Measurements from ENCODE around the gene NDUFB7.
"Not testable (repeated sequence)": the region's sequence is repeated elsewhere in the genome, so short reads cannot be mapped to it uniquely, and the experiment has no call there.

NDUFB7 gene

DNA sequence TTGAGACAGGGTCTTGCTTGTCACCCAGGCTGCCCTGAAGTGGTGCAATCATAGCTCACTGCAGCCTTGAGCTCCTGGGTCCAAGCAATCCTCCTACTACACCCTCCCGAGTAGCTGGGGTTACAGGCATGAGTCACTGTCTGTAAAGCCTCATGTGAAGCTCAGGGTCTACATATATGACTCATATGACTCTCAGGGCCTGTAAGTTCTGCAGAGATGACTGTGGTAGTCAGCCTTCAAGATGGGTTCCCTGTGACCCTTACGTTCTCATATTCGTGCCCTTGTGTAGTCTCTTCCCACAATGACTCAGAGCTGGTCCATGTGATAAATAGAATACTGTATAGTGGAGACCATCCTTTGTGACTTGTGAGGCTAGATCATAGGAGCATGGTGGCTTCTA, 13.3 kb upstream of the NDUFB7 start:
- DNase-seq (ENCODE audit: low spot score in 2 of 2); H3K4me1 ChIP-seq; H3K36me3 ChIP-seq (replicated peaks); H3K4me3 ChIP-seq; in situ Hi-C loops (cut with MboI; ENCODE audit: low sequenced_read_pairs); H3K9me3 ChIP-seq; H3K27me3 ChIP-seq (ENCODE audit: low read depth): not testable (repeated sequence)

DNA sequence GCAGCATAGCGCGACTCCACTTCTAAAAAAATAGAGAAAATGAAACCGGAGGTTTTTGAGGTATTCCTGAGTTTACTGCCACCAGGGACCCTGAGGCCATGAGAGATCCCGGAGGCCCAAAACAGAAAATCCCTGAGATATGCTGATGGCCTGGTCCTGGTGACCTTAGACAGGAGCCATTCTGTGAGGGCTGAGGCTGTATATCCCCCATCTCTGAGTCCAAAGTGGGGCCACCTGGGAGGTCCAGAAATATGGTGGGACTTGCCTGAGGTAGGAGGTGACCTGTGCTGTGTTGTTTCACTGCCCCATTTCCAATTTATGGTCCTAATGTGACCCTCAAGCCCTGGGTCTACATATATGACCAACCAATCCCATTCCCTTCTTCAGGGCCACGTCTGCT, 12.5 kb upstream of the NDUFB7 start:
- H3K4me3 ChIP-seq; H3K36me3 ChIP-seq (replicated peaks); DNase-seq (ENCODE audit: low spot score in 2 of 2); H3K9me3 ChIP-seq; in situ Hi-C loops (cut with MboI; ENCODE audit: low sequenced_read_pairs); H3K27me3 ChIP-seq (ENCODE audit: low read depth); H3K4me1 ChIP-seq: not testable (repeated sequence)

DNA sequence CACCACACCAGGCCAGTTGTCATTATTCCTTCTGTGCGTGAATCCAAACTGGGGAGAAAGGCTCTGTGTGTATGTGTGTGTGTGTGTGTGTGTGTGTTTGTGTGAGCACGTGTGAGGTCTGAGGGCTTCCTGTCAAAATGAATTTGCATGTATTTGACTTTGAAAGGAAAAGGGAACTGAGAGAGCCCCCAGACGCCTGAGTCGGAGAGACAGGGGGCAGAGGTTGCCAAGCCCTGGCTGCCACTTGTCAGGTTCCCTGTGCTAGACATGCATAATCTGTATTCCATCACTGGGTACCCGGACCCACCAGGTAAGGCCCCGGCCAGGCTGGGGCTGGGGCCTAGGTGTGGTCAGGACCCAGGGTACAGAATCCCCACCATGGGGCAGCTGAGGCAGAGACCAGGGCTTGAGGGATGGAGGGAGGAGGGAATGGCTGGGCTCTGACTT, 11.1 kb upstream of the NDUFB7 start, which contains the start of gene CLEC17A:
Gene CLEC17A, plus strand, starts transcription at position 191 of the 447 bp plus-strand sequence. Its CDS starts 77 bp downstream, at position 268.
- DNase-seq (ENCODE audit: low spot score in 2 of 2), result no peak
- Histone ChIP-seq H3K9me3 (no peaks in the 10 kb centered on the region), H3K4me1 (no peaks in the 10 kb centered on the region), H3K27me3 (ENCODE audit: low read depth) (no peaks in the 10 kb centered on the region), H3K36me3 (replicated peaks) (no peaks in the 10 kb centered on the region), H3K4me3 (no peak within 1 kb of the TSS)
- in situ Hi-C loops (cut with MboI; ENCODE audit: low sequenced_read_pairs), result no loop called here

DNA sequence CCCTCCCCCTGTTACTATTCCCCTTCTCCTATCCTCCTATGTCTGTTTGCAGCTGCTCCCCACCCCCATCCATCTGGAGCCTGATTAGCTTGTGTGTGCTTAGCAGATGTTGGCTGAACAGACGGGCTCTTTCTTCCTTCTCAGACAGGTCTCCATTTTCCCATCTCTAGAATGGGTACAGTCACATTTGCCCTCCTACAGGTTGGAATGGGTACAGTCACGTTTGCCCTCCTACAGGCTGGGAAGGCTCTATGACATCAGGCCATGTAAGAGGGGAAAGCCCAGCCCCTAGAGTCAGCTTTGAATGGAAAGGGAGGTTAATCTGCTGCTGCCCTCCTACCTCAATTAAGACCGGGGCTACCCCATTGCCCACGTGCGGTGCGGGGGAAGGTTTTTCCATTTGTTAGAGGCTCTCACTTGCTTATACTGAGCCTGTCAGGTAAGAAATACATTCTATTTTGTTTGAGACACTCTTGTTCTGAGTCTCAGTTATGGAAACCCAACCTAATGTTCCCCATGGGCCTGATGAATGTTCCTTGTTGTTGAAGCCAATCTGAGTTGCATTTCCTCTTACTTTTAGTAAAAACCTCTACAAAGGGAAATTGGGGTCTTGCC, 8.9 kb upstream of the NDUFB7 start:
- no peak for DNase-seq (ENCODE audit: low spot score in 2 of 2)
- in situ Hi-C loops (cut with MboI; ENCODE audit: low sequenced_read_pairs), result no loop called here
- H3K4me3 ChIP-seq, result no peak overlapping the region

DNA sequence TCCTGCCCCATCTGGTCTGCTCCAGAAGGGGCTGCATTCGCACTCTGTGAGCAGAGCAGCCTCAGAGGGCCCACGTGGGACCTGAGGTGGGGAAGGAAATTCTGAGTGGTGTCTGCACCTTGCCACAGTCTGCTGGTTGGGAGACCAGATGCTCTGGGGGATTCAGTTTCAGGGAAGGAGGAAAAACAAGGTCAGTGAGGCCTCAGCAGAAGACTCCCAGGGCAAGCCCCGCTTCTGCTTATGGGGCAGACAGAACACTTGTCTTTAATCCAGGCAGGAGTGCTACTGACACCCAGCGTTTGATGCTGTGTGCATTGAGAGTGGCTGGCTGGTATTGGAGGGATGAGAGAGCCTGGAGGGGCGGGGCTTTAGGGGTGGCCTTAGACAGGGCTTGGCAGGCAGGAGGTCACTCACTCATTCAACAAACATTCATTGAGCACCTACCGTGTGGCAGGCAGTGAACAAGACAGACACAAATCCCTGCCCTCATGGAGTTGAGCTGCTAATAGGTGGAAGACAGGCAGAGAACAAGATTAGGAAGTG, 6.1 kb upstream of the NDUFB7 start:
- in situ Hi-C loops (cut with MboI; ENCODE audit: low sequenced_read_pairs), result no loop called here
- Histone ChIP-seq H3K27me3 (ENCODE audit: low read depth) (no peaks in the 10 kb centered on the region), H3K4me1 (no peaks in the 10 kb centered on the region; the same call in 1 of the 2 replicates), H3K4me3 (no peak overlapping the region), H3K9me3 (no peaks in the 10 kb centered on the region), H3K36me3 (replicated peaks) (no peaks in the 10 kb centered on the region)
- DNase-seq (ENCODE audit: low spot score in 2 of 2), result peak in 1 of 2 experiments; percentile 44

More for the DNA sequence above, 8.9 kb upstream of the NDUFB7 start:
- H3K9me3 ChIP-seq, result no peaks in the 10 kb centered on the region
- H3K27me3 ChIP-seq (ENCODE audit: low read depth), result no peaks in the 10 kb centered on the region
- no peaks in the 10 kb centered on the region for H3K36me3 ChIP-seq (replicated peaks)
- no peaks in the 10 kb centered on the region for H3K4me1 ChIP-seq

DNA sequence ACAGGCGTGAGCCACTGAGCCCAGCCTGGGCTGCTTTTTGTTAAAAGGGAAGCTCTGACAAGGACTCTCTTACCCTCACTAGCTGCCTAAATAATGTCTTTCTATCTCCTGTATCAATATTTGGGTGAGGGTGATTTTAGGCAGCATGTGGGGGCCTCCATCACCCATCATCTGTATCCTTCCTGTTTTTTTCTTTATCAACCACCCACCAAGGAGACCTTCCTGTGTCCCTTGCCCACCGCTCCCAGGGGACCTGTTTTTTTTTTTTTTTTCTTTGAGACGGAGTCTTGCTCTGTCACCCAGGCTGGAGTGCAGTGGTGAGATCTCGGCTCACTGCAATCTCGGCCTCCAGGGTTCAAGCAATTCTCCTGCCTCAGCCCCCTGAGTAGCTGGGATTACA, 5.4 kb upstream of the NDUFB7 start:
- in situ Hi-C loops (cut with MboI; ENCODE audit: low sequenced_read_pairs), result no loop called here
- no peaks in the 10 kb centered on the region for H3K27me3 ChIP-seq (ENCODE audit: low read depth)
- H3K4me3 ChIP-seq, result no peak overlapping the region
- H3K36me3 ChIP-seq (replicated peaks), result no peaks in the 10 kb centered on the region
- DNase-seq (ENCODE audit: low spot score in 2 of 2), result no peak
- no peaks in the 10 kb centered on the region for H3K9me3 ChIP-seq
- H3K4me1 ChIP-seq, result no peaks in the 10 kb centered on the region; the same call in 1 of the 2 replicates

DNA sequence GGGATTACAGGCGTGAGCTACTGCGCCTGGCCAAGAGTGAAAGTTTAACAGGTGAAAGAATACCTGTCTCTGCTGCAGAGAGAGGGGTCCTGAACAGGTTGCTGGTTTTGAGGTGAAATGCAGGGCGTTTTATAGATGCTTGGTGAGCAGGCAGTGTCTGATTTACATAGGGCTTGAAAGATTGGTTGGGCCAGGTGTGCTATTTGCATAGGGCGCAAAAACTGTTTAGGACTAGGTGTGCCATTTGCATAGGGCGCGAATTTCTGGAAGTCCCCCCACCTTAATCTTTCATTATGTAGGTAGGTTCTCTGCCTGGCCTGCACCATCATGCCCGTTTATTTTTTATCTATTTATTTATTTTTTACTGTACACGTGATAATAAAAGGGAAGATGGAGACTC, 4.5 kb upstream of the NDUFB7 start:
- Histone ChIP-seq H3K9me3 (no peaks in the 10 kb centered on the region), H3K36me3 (replicated peaks) (no peaks in the 10 kb centered on the region), H3K27me3 (ENCODE audit: low read depth) (no peaks in the 10 kb centered on the region), H3K4me3 (no peak overlapping the region), H3K4me1 (no peaks in the 10 kb centered on the region; the same call in 1 of the 2 replicates)
- DNase-seq (ENCODE audit: low spot score in 2 of 2), result no peak
- in situ Hi-C loops (cut with MboI; ENCODE audit: low sequenced_read_pairs), result no loop called here

DNA sequence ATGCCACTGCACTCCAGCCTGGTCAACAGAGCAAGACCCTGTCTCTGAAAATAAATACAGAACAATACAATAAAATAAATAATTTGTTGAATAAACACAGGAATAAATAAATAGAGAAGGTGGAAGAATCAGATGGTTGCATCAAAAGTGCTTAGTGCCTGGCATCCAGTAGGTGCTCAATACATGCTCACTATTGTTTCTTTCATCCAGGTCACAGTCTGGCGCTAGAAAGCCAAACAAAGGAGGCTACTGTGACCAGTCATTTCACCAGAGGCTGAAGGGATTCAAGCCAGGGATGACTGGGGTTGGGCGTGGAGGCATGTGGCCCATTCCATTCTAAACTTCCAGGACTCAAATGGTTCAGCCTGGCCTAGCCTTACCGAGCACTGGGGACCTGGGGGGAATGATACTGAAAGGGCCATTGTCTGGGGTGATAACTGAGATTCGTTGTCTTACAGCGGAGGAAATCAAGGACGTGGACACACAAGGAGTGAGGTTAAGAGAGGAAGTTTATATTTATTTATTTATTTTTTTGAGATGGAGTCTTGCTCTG, 3.6 kb upstream of the NDUFB7 start:
- Histone ChIP-seq H3K9me3 (no peaks in the 10 kb centered on the region), H3K4me3 (no peak overlapping the region), H3K36me3 (replicated peaks) (no peaks in the 10 kb centered on the region; the same call in 1 of the 2 replicates), H3K27me3 (ENCODE audit: low read depth) (no peaks in the 10 kb centered on the region), H3K4me1 (no peaks in the 10 kb centered on the region; the same call in 1 of the 2 replicates)
- in situ Hi-C loops (cut with MboI; ENCODE audit: low sequenced_read_pairs), result no loop called here
- no peak for DNase-seq (ENCODE audit: low spot score in 2 of 2)

DNA sequence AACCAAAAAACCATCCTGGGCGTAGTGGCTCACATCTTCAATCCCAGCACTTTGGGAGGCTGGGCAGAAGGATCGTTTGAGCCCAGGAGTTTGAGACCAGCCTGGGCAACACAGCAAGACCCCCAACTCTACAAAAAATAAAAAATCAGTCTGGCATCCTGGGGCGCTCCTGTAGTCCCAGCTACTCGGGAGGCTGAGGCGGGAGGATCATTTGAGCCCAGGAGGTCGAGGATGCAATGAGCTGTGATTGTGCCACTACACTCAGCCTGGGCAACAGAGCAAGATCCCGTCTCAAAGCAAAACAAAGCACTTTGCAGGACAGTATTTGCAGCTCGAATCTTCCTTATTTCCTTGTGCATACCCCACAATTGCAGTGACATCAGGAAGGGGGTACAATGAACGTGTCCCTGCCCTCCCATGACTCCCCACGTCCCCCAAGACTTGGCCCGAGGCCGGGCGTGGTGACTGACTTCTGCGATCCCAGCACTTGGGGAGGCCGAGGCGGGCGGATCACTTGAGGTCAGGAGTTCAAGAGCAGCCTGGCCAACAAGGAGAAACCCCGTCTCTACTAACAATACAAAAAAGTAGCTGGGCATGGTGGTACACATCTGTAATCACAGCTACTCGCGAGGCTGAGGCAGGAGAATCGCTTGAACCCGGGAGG, 870 bp downstream of the NDUFB7 start:
- DNase-seq (ENCODE audit: low spot score in 2 of 2), result no peak
- H3K4me1 ChIP-seq, result no peaks in the 10 kb centered on the region; the same call in 1 of the 2 replicates
- peak overlapping the region; percentile 96 for H3K4me3 ChIP-seq
- H3K36me3 ChIP-seq (replicated peaks), result peaks cover 11% of the 10 kb centered on the region
- no peaks in the 10 kb centered on the region for H3K27me3 ChIP-seq (ENCODE audit: low read depth)
- no peaks in the 10 kb centered on the region for H3K9me3 ChIP-seq
- in situ Hi-C loops (cut with MboI; ENCODE audit: low sequenced_read_pairs), result loop anchor here (5.0 kb wide), 1 partner anchor 116 kb away; no protein-coding TSS in a partner anchor

DNA sequence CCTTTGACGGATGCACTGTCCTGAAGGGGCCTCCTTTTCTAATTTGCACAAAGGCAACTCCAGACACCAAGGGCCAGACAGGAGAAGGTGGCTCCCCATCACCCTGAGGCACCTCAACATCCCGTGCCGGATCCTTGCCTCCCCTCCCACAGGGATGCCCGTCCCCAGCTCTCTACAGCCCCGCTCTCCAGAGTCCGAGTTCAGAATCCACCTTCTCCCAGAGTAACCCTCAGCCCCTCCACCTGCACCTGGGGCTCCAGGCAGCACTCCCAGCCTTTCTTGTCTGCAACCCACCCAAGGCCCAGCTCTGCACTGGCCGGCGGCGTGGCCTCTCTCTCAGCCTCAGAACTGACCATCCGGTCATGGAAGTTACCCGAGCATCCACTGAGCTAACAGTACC, 4.8 kb downstream of the NDUFB7 start:
- H3K27me3 ChIP-seq (ENCODE audit: low read depth), result no peaks in the 10 kb centered on the region
- peaks cover 28% of the 10 kb centered on the region for H3K36me3 ChIP-seq (replicated peaks)
- no peaks in the 10 kb centered on the region for H3K9me3 ChIP-seq
- in situ Hi-C loops (cut with MboI; ENCODE audit: low sequenced_read_pairs), result no loop called here
- no peaks in the 10 kb centered on the region; the same call in 1 of the 2 replicates for H3K4me1 ChIP-seq
- no peak for DNase-seq (ENCODE audit: low spot score in 2 of 2)
- no peak overlapping the region for H3K4me3 ChIP-seq

DNA sequence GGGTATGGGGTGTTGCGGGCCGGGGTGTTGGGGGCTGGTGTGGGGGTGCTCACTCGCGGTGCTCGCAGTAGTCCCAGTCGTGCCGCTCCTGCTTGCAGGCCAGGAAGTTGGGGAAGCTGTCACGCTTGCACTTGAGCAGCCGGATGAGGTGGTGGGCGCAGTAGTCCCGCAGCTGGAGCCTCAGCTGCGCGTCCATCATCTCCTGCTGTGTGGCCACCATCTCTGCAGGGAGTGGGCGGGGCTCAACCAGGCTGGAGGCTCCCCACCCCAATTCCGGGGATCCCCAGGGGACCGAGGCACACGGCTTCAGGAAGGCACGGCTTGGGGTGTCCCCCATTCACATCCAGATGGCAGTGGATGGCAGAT, 5.2 kb downstream of the NDUFB7 start:
- Histone ChIP-seq H3K4me3 (no peak overlapping the region), H3K36me3 (replicated peaks) (peaks cover 28% of the 10 kb centered on the region), H3K4me1 (no peaks in the 10 kb centered on the region; the same call in 1 of the 2 replicates), H3K27me3 (ENCODE audit: low read depth) (no peaks in the 10 kb centered on the region), H3K9me3 (no peaks in the 10 kb centered on the region)
- DNase-seq (ENCODE audit: low spot score in 2 of 2), result no peak
- in situ Hi-C loops (cut with MboI; ENCODE audit: low sequenced_read_pairs), result no loop called here

DNA sequence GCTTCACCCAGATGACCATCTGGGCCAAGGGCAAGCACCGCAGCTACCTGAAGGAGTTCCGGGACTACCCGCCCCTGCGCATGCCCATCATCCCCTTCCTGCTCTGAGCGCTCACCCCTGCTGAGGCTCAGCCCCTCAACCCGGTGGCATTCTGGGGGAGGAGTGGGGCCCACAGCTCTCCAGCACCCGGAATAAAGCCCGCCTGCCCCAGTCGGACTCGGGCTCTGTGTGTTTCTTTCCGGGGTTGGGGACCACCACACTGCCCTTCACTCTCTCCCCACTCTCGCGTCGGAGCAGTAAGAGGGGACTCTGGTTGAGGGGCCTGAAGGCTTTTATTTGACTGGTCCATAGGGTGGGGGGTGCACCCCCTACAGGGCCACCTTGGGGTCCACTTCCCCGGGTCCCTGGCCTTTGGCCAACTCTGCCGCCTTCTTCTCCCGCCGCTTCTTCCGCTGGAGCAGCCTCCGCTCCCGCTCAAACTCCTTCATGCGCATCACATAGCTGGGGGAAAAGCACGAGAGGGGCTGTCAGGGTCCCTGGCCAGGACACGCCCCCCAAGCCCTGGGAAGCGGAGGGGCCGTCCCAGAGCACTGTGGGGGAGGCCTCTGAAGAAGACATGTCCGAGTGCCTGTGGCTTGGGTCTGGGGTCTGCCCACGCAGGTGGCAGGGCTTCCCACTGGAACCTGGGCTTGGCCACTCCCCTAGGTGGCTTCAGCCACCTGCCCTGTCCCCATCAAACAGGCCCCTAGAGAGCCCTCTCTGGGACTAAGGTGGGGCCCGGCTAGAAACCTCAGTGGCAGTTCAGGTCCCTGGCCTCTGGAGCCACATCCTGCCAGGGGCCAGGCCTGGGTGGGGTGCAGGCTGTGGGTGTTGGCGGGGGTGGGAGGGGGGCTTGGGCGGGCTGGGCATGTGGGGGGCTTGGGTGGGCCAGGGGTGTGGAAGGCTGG, 5.8 kb downstream of the NDUFB7 start:
- in situ Hi-C loops (cut with MboI; ENCODE audit: low sequenced_read_pairs), result no loop called here
- Histone ChIP-seq H3K36me3 (replicated peaks) (peaks cover 28% of the 10 kb centered on the region), H3K4me1 (no peaks in the 10 kb centered on the region; the same call in 1 of the 2 replicates)

DNA sequence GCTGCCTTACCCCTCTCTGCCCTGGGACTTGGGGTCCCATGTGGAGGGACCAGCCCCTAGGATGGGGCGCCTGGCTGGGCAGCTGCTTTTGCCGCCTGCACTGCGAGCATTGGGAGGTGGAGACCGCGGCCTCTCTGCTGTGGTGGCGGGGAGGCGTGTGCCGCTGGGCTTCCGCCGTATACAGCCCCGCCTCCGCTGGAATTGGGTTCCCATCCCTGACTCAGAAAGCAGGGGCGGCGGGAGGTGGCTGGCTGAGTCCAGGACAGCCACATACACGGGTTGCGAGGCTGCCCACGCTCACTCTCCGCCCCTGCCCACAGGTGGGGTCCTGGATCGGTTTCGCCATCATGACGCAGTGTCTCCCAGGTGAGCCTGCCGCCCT, 6.6 kb downstream of the NDUFB7 start:
- no peak for DNase-seq (ENCODE audit: low spot score in 2 of 2)
- Histone ChIP-seq H3K36me3 (replicated peaks) (peaks cover 28% of the 10 kb centered on the region), H3K4me3 (no peak overlapping the region), H3K4me1 (no peaks in the 10 kb centered on the region), H3K9me3 (no peaks in the 10 kb centered on the region), H3K27me3 (ENCODE audit: low read depth) (no peaks in the 10 kb centered on the region)
- in situ Hi-C loops (cut with MboI; ENCODE audit: low sequenced_read_pairs), result no loop called here

More for the DNA sequence above, 5.8 kb downstream of the NDUFB7 start:
- no peak overlapping the region for H3K4me3 ChIP-seq
- H3K9me3 ChIP-seq, result no peaks in the 10 kb centered on the region
- DNase-seq (ENCODE audit: low spot score in 2 of 2), result no peak
- H3K27me3 ChIP-seq (ENCODE audit: low read depth), result no peaks in the 10 kb centered on the region
